ENCODE data around the gene PCDH11Y.
"Not testable (repeated sequence)": the region's sequence is repeated elsewhere in the genome, so short reads cannot be mapped to it uniquely, and the experiment has no call there.

Gene PCDH11Y

GRCh38 chrY:5000057-5000456, at the start of gene PCDH11Y:
Gene PCDH11Y, plus strand, starts transcription at chrY:5000296. Its CDS starts 56,804 bp downstream, at chrY:5057100.
- not testable (repeated sequence) for DNase-seq (ENCODE audit: low spot score)

GRCh38 chrY:4967894-4968293, 32.2 kb upstream of the PCDH11Y start:
- not testable (repeated sequence) for DNase-seq (ENCODE audit: low spot score)

GRCh38 chrY:4991743-4992400, 8.2 kb upstream of the PCDH11Y start:
- DNase-seq (ENCODE audit: low spot score) = not testable (repeated sequence)

GRCh38 chrY:4994892-4995291, 5.2 kb upstream of the PCDH11Y start:
- not testable (repeated sequence) for DNase-seq (ENCODE audit: low spot score)

GRCh38 chrY:5002476-5003184, 2.5 kb downstream of the PCDH11Y start:
- DNase-seq (ENCODE audit: low spot score) = not testable (repeated sequence)

- DNase-seq (ENCODE audit: low spot score) = not testable (repeated sequence)
Measured at GRCh38 chrY:5038972-5039523, 39.0 kb downstream of the PCDH11Y start.

- DNase-seq (ENCODE audit: low spot score) = not testable (repeated sequence)
Measured at GRCh38 chrY:5083017-5083416, 82.9 kb downstream of the PCDH11Y start.

- not testable (repeated sequence) for DNase-seq (ENCODE audit: low spot score)
Measured at GRCh38 chrY:5182998-5183397, 182.9 kb downstream of the PCDH11Y start.

GRCh38 chrY:5215116-5215515, 215.0 kb downstream of the PCDH11Y start:
- DNase-seq (ENCODE audit: low spot score) = not testable (repeated sequence)

- not testable (repeated sequence) for DNase-seq (ENCODE audit: low spot score)
Measured at GRCh38 chrY:5324931-5325330, 324.8 kb downstream of the PCDH11Y start.

- DNase-seq (ENCODE audit: low spot score) = not testable (repeated sequence)
Measured at GRCh38 chrY:5342220-5342619, 342.1 kb downstream of the PCDH11Y start.

GRCh38 chrY:5543705-5544104, 543.6 kb downstream of the PCDH11Y start:
- not testable (repeated sequence) for DNase-seq (ENCODE audit: low spot score)

GRCh38 chrY:5638589-5638988, 638.5 kb downstream of the PCDH11Y start:
- DNase-seq (ENCODE audit: low spot score) = not testable (repeated sequence)

- not testable (repeated sequence) for DNase-seq (ENCODE audit: low spot score)
Measured at GRCh38 chrY:5679265-5679664, 679.2 kb downstream of the PCDH11Y start.

- not testable (repeated sequence) for DNase-seq (ENCODE audit: low spot score)
Measured at GRCh38 chrY:5708727-5709126, 708.6 kb downstream of the PCDH11Y start.

- DNase-seq (ENCODE audit: low spot score) = not testable (repeated sequence)
Measured at GRCh38 chrY:5709788-5710381, 709.8 kb downstream of the PCDH11Y start.

- DNase-seq (ENCODE audit: low spot score) = not testable (repeated sequence)
Measured at GRCh38 chrY:5761403-5761802, 761.3 kb downstream of the PCDH11Y start.

GRCh38 chrY:5776485-5776884, 776.4 kb downstream of the PCDH11Y start:
- not testable (repeated sequence) for DNase-seq (ENCODE audit: low spot score)

All from RKO (cell line).